HCT116 (cell line): Measurements from ENCODE around the gene SYNE3.
A peak's percentile ranks its signal among the peaks of the same experiment; 100 is the strongest.

ENCODE experiments used
- CEBPB ChIP-seq: IDR thresholded peaks from 2 replicates; pipeline ENCODE4 v1.6.1; 2012; ENCODE audit warnings: low read depth
- EZH2 ChIP-seq: fragments of 200-600 bp; sonication (generic); IDR thresholded peaks from 2 replicates; pipeline ENCODE4 v1.6.1; 2017; ENCODE audit warnings: antibody characterized with exemption, mixed run types
- FOSL1 ChIP-seq: IDR thresholded peaks from 2 replicates; pipeline ENCODE4 v1.6.1; 2012; ENCODE audit warnings: low read depth
- POLR2A ChIP-seq: IDR thresholded peaks from 2 replicates; pipeline ENCODE4 v1.7.0; 2011; ENCODE audit warnings: borderline replicate concordance; ENCODE audit not compliant: insufficient read depth, insufficient read length; ENCODE audit errors: extremely low read depth
- POLR2AphosphoS5 ChIP-seq: IDR thresholded peaks from 2 replicates; pipeline ENCODE4 v1.6.1; 2011; ENCODE audit warnings: mild to moderate bottlenecking, low read depth, low read length, moderate library complexity
- SP1 ChIP-seq: IDR thresholded peaks from 2 replicates; pipeline ENCODE4 v1.6.1; 2012; ENCODE audit warnings: low read depth
- TCF7L2 ChIP-seq: IDR thresholded peaks from 2 replicates; pipeline ENCODE4 v1.7.0; 2011; ENCODE audit warnings: borderline replicate concordance, inconsistent platforms; ENCODE audit not compliant: insufficient read depth, insufficient read length; ENCODE audit errors: extremely low read depth
- YY1 ChIP-seq: IDR thresholded peaks from 2 replicates; pipeline ENCODE4 v1.6.1; 2011; ENCODE audit warnings: low read length, low read depth, moderate library complexity, mild to moderate bottlenecking; ENCODE audit not compliant: insufficient replicate concordance; ENCODE audit errors: extremely low read depth
- TF ChIP-seq, protein P1 (sequence below), 3 experiments: fragments of 200-600 bp in 1 of 3; sonication (generic) in 1 of 3; IDR thresholded peaks in 2 of 3; conservative IDR thresholded peaks in 1 of 3; 2 replicates each; pipeline ENCODE4 v1.5.1; 2012 to 2017; ENCODE audit warnings: low read depth in 2 of 3, low read length in 2 of 3, antibody characterized with exemption in 1 of 3, borderline replicate concordance in 1 of 3, control low read depth in 1 of 3, mild to moderate bottlenecking in 1 of 3, mixed read lengths in 1 of 3, mixed run types in 1 of 3, moderate library complexity in 1 of 3; ENCODE audit not compliant: insufficient read depth in 1 of 3
- TF ChIP-seq, protein P2 (sequence below): IDR thresholded peaks from 2 replicates; pipeline ENCODE4 v1.6.1; 2012
- TF ChIP-seq, protein P3 (sequence below): IDR thresholded peaks from 2 replicates; pipeline ENCODE4 v1.6.1; 2011; ENCODE audit warnings: mild to moderate bottlenecking, low read length, moderate library complexity; ENCODE audit not compliant: insufficient replicate concordance; ENCODE audit errors: extremely low read depth

DNA sequence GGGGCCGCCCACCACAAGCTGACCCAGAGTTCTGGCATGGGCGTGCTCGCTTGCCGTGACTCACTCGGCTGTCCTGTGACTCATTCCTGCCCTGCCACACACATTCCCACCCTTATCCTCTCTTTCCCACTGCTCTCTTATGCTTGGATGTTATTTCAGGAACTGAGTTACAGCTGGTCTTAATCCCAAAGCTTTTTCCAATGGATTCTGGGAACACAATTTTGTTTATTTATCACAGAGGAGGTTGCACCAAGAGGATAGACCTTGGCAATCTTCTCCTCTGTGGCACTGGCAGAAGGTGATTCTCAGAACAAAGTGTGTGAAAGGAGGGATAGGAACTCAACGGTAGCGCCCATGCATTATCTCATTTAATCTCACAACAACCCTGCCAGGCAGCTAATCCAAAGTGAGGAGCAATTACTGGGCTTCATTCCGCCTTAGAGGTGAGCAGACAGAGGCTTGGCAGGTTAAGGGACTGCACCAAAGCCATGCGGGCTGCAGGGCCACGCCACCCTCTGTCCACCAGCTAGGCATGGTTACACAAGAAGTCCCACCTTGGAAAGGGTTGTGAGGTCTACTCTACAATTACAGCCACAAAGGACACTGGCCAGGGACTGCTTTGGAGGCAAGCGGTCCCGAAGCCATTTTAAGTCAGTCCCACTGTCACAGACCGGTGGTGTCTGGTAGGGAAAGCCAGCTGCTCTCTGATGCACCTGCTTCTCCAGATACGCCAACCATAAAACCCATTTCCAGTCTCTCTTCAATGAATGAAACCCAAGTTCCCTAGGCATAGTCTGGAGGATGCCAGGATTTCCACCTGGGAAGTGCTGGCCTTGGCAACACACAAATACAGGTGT lies 32.9 kb downstream of the SYNE3 start:
- TF ChIP-seq POLR2A: no peak
- TF ChIP-seq, protein P1, sequence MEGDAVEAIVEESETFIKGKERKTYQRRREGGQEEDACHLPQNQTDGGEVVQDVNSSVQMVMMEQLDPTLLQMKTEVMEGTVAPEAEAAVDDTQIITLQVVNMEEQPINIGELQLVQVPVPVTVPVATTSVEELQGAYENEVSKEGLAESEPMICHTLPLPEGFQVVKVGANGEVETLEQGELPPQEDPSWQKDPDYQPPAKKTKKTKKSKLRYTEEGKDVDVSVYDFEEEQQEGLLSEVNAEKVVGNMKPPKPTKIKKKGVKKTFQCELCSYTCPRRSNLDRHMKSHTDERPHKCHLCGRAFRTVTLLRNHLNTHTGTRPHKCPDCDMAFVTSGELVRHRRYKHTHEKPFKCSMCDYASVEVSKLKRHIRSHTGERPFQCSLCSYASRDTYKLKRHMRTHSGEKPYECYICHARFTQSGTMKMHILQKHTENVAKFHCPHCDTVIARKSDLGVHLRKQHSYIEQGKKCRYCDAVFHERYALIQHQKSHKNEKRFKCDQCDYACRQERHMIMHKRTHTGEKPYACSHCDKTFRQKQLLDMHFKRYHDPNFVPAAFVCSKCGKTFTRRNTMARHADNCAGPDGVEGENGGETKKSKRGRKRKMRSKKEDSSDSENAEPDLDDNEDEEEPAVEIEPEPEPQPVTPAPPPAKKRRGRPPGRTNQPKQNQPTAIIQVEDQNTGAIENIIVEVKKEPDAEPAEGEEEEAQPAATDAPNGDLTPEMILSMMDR (IDR thresholded peaks at IDR 0.05 in 2 of 3, conservative IDR thresholded peaks at IDR 0.05 in 1 of 3; ENCODE audit: borderline replicate concordance in 1 of 3, insufficient read depth in 1 of 3, low read depth in 2 of 3, low read length in 2 of 3): no peak
- no peak for TF ChIP-seq EZH2
- no peak for TF ChIP-seq YY1
- peak; percentile 38; the same call in 1 of the 2 replicates for TF ChIP-seq POLR2AphosphoS5
- TF ChIP-seq TCF7L2: no peak
- TF ChIP-seq FOSL1: peak; percentile 96
- no peak for TF ChIP-seq CEBPB
- TF ChIP-seq SP1: peak; percentile 77
- TF ChIP-seq, protein P2, sequence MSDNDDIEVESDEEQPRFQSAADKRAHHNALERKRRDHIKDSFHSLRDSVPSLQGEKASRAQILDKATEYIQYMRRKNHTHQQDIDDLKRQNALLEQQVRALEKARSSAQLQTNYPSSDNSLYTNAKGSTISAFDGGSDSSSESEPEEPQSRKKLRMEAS: no peak; the same call in 1 of the 2 replicates
- TF ChIP-seq, protein P3, sequence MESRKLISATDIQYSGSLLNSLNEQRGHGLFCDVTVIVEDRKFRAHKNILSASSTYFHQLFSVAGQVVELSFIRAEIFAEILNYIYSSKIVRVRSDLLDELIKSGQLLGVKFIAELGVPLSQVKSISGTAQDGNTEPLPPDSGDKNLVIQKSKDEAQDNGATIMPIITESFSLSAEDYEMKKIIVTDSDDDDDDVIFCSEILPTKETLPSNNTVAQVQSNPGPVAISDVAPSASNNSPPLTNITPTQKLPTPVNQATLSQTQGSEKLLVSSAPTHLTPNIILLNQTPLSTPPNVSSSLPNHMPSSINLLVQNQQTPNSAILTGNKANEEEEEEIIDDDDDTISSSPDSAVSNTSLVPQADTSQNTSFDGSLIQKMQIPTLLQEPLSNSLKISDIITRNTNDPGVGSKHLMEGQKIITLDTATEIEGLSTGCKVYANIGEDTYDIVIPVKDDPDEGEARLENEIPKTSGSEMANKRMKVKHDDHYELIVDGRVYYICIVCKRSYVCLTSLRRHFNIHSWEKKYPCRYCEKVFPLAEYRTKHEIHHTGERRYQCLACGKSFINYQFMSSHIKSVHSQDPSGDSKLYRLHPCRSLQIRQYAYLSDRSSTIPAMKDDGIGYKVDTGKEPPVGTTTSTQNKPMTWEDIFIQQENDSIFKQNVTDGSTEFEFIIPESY: no peak
